ENCODE data around the gene OR6C2. TPM values are rescaled to one million over a fixed set of nuclear protein-coding genes. Genes with fewer than 3 reads are reported as not detected.

The OR6C2 gene
- not detected in 2 replicates for polyA plus RNA-seq (2013)

DNA sequence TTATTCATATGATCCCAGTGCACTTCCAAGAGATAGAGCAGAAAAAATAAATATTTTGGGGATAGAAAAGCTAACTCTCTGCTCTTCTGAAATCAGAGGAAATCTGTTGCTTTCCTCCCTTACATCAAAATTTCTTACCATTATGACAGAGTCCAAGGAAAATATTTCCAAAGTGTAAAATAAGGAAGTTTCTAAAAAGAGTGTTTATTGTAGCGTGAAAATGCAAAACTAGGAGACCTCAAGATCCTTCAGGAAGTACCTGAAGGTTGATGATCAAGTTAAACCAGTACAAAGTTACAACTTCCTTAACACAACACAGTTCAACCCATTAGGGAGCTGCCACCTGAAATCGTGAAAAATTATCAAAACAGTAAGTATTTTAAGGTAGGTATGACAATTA, at the start of gene OR6C2:
TSS of gene OR6C2 (plus strand) at position 301 of the 400 bp plus-strand sequence. CDS start 8,138 bp downstream, outside the sequence.
- no CpG with 5 or more reads among the region's 2 CpGs for WGBS (ENCODE audit: extremely low coverage, insufficient coverage, insufficient read length)
- no peak within 1 kb of the TSS for H2BK120ac ChIP-seq (ENCODE audit: insufficient read depth, low read length, poor library complexity)
- H4K91ac ChIP-seq (ENCODE audit: low read depth, low read length): no peak within 1 kb of the TSS
- H3K4me1 ChIP-seq (ENCODE audit: control insufficient read depth in 1 of 2, insufficient read depth in 2 of 2, low read length in 2 of 2): no peaks in the 10 kb centered on the region
- H3K79me1 ChIP-seq (ENCODE audit: low read length): no peaks in the 10 kb centered on the region
- H3K9me3 ChIP-seq (ENCODE audit: insufficient read depth, low read depth, low read length): no peaks in the 10 kb centered on the region
- H3K79me2 ChIP-seq (ENCODE audit: control insufficient read depth, insufficient read depth, low read length, poor library complexity): no peaks in the 10 kb centered on the region
- H3K23ac ChIP-seq (ENCODE audit: low read length): no peak within 1 kb of the TSS
- no peak within 1 kb of the TSS for H4K12ac ChIP-seq (ENCODE audit: low read depth, low read length)
- no peak within 1 kb of the TSS for H2AFZ ChIP-seq (ENCODE audit: insufficient read depth, low read length, poor library complexity)
- H4K8ac ChIP-seq (ENCODE audit: low read depth, low read length): no peak within 1 kb of the TSS
- no peak within 1 kb of the TSS for H2BK5ac ChIP-seq (ENCODE audit: low read depth, low read length, poor library complexity)
- no peak within 1 kb of the TSS for H2AK5ac ChIP-seq (ENCODE audit: low read length)
- no peak within 1 kb of the TSS for H3K4me2 ChIP-seq (ENCODE audit: low read length)
- DNase-seq: no peak
- no peak within 1 kb of the TSS for H3K18ac ChIP-seq (ENCODE audit: low read length)
- H3K4ac ChIP-seq (ENCODE audit: low read depth, low read length): no peak within 1 kb of the TSS
- no peak within 1 kb of the TSS for H2BK12ac ChIP-seq (ENCODE audit: low read length)
- H3K36me3 ChIP-seq (ENCODE audit: control insufficient read depth in 1 of 2, insufficient read depth in 2 of 2, low read length in 2 of 2): no peaks in the 10 kb centered on the region
- no peak within 1 kb of the TSS for H3K14ac ChIP-seq (ENCODE audit: low read length)
- H3K27ac ChIP-seq (ENCODE audit: low read depth, low read length): no peak within 1 kb of the TSS
- H3K4me3 ChIP-seq (ENCODE audit: low read depth, low read length): no peak within 1 kb of the TSS
- no peaks in the 10 kb centered on the region for H3K27me3 ChIP-seq (ENCODE audit: insufficient read depth, low read length)
- H3K9ac ChIP-seq (ENCODE audit: low read length): no peak within 1 kb of the TSS

- Histone ChIP-seq H4K91ac (ENCODE audit: low read depth, low read length) (no peak overlapping the region), H3K4ac (ENCODE audit: low read depth, low read length) (no peak overlapping the region), H3K27me3 (ENCODE audit: insufficient read depth, low read length) (no peaks in the 10 kb centered on the region), H4K8ac (ENCODE audit: low read depth, low read length) (no peak overlapping the region), H3K9ac (ENCODE audit: low read length) (no peak overlapping the region), H2AK5ac (ENCODE audit: low read length) (no peak overlapping the region), H3K18ac (ENCODE audit: low read length) (no peak overlapping the region), H3K4me2 (ENCODE audit: low read length) (no peak overlapping the region), H3K9me3 (ENCODE audit: insufficient read depth, low read depth, low read length) (no peaks in the 10 kb centered on the region), H3K4me1 (ENCODE audit: control insufficient read depth in 1 of 2, insufficient read depth in 2 of 2, low read length in 2 of 2) (no peaks in the 10 kb centered on the region), H3K4me3 (ENCODE audit: low read depth, low read length) (no peak overlapping the region), H4K12ac (ENCODE audit: low read depth, low read length) (no peak overlapping the region), H2BK12ac (ENCODE audit: low read length) (no peak overlapping the region), H3K79me1 (ENCODE audit: low read length) (no peaks in the 10 kb centered on the region), H2AFZ (ENCODE audit: insufficient read depth, low read length, poor library complexity) (no peak overlapping the region), H3K14ac (ENCODE audit: low read length) (no peak overlapping the region), H3K23ac (ENCODE audit: low read length) (no peak overlapping the region), H3K27ac (ENCODE audit: low read depth, low read length) (no peak overlapping the region), H3K79me2 (ENCODE audit: control insufficient read depth, insufficient read depth, low read length, poor library complexity) (no peaks in the 10 kb centered on the region), H2BK120ac (ENCODE audit: insufficient read depth, low read length, poor library complexity) (no peak overlapping the region), H3K36me3 (ENCODE audit: control insufficient read depth in 1 of 2, insufficient read depth in 2 of 2, low read length in 2 of 2) (no peaks in the 10 kb centered on the region), H2BK5ac (ENCODE audit: low read depth, low read length, poor library complexity) (no peak overlapping the region)
- DNase-seq: peak; percentile 82 to 96
- WGBS (ENCODE audit: extremely low coverage, insufficient coverage, insufficient read length): no CpG with 5 or more reads among the region's 1 CpG
These were observed 47.5 kb upstream of the OR6C2 start for GRCh38 chr12:55396326-55396725.

DNA sequence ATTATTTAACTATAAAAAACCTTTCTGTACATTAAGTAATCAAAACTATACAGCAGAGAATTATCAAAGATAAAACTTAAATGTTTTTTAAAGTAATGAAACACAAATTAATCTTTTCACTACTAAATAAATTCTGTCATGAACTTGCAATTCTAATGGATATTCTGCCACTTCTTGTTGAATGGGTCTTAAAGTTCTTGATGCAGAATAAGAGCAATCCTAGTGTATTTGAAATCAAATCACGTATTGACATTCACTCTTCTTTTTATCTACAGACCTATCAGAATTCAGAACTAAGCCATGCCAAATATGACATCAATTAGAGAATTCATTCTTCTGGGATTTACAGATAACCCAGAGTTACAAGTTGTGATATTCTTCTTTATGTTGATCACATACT, 43.6 kb upstream of the OR6C2 start, which contains the start of gene OR6C65:
TSS of gene OR6C65 (plus strand) at position 301 of the 400 bp plus-strand sequence. CDS start at position 301, 0 bp downstream.
- WGBS (ENCODE audit: extremely low coverage, insufficient coverage, insufficient read length): no CpG with 5 or more reads among the region's 1 CpG
- no peaks in the 10 kb centered on the region for H3K4me1 ChIP-seq (ENCODE audit: control insufficient read depth in 1 of 2, insufficient read depth in 2 of 2, low read length in 2 of 2)

GRCh38 chr12:55407866-55408265, 36.0 kb upstream of the OR6C2 start:
- H3K14ac ChIP-seq (ENCODE audit: low read length): no peak overlapping the region

More for the DNA sequence above, 43.6 kb upstream of the OR6C2 start, which contains the start of gene OR6C65:
- H2BK5ac ChIP-seq (ENCODE audit: low read depth, low read length, poor library complexity): no peak within 1 kb of the TSS
- H3K27ac ChIP-seq (ENCODE audit: low read depth, low read length): no peak within 1 kb of the TSS
- H3K4me2 ChIP-seq (ENCODE audit: low read length): no peak within 1 kb of the TSS
- no peaks in the 10 kb centered on the region for H3K9me3 ChIP-seq (ENCODE audit: insufficient read depth, low read depth, low read length)
- H3K4ac ChIP-seq (ENCODE audit: low read depth, low read length): no peak within 1 kb of the TSS
- no peak within 1 kb of the TSS for H4K8ac ChIP-seq (ENCODE audit: low read depth, low read length)
- H3K4me3 ChIP-seq (ENCODE audit: low read depth, low read length): no peak within 1 kb of the TSS
- DNase-seq: peak in 1 of 2 donors; percentile 7
- no peak within 1 kb of the TSS for H4K12ac ChIP-seq (ENCODE audit: low read depth, low read length)
- no peak within 1 kb of the TSS for H4K91ac ChIP-seq (ENCODE audit: low read depth, low read length)
- no peak within 1 kb of the TSS for H2AFZ ChIP-seq (ENCODE audit: insufficient read depth, low read length, poor library complexity)
- H2BK12ac ChIP-seq (ENCODE audit: low read length): no peak within 1 kb of the TSS
- H3K18ac ChIP-seq (ENCODE audit: low read length): no peak within 1 kb of the TSS
- no peak within 1 kb of the TSS for H2BK120ac ChIP-seq (ENCODE audit: insufficient read depth, low read length, poor library complexity)
- H3K23ac ChIP-seq (ENCODE audit: low read length): no peak within 1 kb of the TSS
- H3K79me1 ChIP-seq (ENCODE audit: low read length): no peaks in the 10 kb centered on the region
- H3K9ac ChIP-seq (ENCODE audit: low read length): no peak within 1 kb of the TSS
- no peak within 1 kb of the TSS for H3K14ac ChIP-seq (ENCODE audit: low read length)
- H3K79me2 ChIP-seq (ENCODE audit: control insufficient read depth, insufficient read depth, low read length, poor library complexity): no peaks in the 10 kb centered on the region
- H3K27me3 ChIP-seq (ENCODE audit: insufficient read depth, low read length): no peaks in the 10 kb centered on the region
- H2AK5ac ChIP-seq (ENCODE audit: low read length): no peak within 1 kb of the TSS
- H3K36me3 ChIP-seq (ENCODE audit: control insufficient read depth in 1 of 2, insufficient read depth in 2 of 2, low read length in 2 of 2): no peaks in the 10 kb centered on the region

More at GRCh38 chr12:55407866-55408265, 36.0 kb upstream of the OR6C2 start:
- Histone ChIP-seq H2BK5ac (ENCODE audit: low read depth, low read length, poor library complexity) (no peak overlapping the region), H3K27ac (ENCODE audit: low read depth, low read length) (no peak overlapping the region), H4K8ac (ENCODE audit: low read depth, low read length) (no peak overlapping the region), H3K9me3 (ENCODE audit: insufficient read depth, low read depth, low read length) (no peaks in the 10 kb centered on the region), H3K23ac (ENCODE audit: low read length) (no peak overlapping the region), H3K36me3 (ENCODE audit: control insufficient read depth in 1 of 2, insufficient read depth in 2 of 2, low read length in 2 of 2) (no peaks in the 10 kb centered on the region), H2BK120ac (ENCODE audit: insufficient read depth, low read length, poor library complexity) (no peak overlapping the region), H2AFZ (ENCODE audit: insufficient read depth, low read length, poor library complexity) (no peak overlapping the region), H3K4ac (ENCODE audit: low read depth, low read length) (no peak overlapping the region), H2AK5ac (ENCODE audit: low read length) (no peak overlapping the region), H3K4me3 (ENCODE audit: low read depth, low read length) (no peak overlapping the region), H3K79me1 (ENCODE audit: low read length) (no peaks in the 10 kb centered on the region), H3K4me1 (ENCODE audit: control insufficient read depth in 1 of 2, insufficient read depth in 2 of 2, low read length in 2 of 2) (no peaks in the 10 kb centered on the region), H4K91ac (ENCODE audit: low read depth, low read length) (no peak overlapping the region), H3K79me2 (ENCODE audit: control insufficient read depth, insufficient read depth, low read length, poor library complexity) (no peaks in the 10 kb centered on the region), H3K27me3 (ENCODE audit: insufficient read depth, low read length) (no peaks in the 10 kb centered on the region), H3K4me2 (ENCODE audit: low read length) (no peak overlapping the region), H2BK12ac (ENCODE audit: low read length) (no peak overlapping the region), H3K9ac (ENCODE audit: low read length) (no peak overlapping the region), H4K12ac (ENCODE audit: low read depth, low read length) (no peak overlapping the region), H3K18ac (ENCODE audit: low read length) (no peak overlapping the region)
- DNase-seq: no peak
- no CpG with 5 or more reads among the region's 1 CpG for WGBS (ENCODE audit: extremely low coverage, insufficient coverage, insufficient read length)
